Stomach (tissue), 4 donors: ENCODE measurements around the gene CCDC178.

Experiments used
- POLR2AphosphoS5 ChIP-seq, 3 donors: sonication (generic); formaldehyde crosslinking; IDR thresholded peaks; one replicate each; pipeline ENCODE4 v1.6.1; 2016; ENCODE audit warnings: antibody characterized with exemption in 3 of 3
- TF ChIP-seq, protein P1 (sequence below), 7 experiments: fragments of 450-650 bp in 4 of 7; fragments of 200-600 bp in 3 of 7; sonication (generic) in 3 of 7; IDR thresholded peaks; one replicate each; pipeline ENCODE4 v1.5.1; 2016 to 2019; ENCODE audit warnings: antibody characterized with exemption in 7 of 7, control low read depth in 2 of 7, mild to moderate bottlenecking in 1 of 7

DNA sequence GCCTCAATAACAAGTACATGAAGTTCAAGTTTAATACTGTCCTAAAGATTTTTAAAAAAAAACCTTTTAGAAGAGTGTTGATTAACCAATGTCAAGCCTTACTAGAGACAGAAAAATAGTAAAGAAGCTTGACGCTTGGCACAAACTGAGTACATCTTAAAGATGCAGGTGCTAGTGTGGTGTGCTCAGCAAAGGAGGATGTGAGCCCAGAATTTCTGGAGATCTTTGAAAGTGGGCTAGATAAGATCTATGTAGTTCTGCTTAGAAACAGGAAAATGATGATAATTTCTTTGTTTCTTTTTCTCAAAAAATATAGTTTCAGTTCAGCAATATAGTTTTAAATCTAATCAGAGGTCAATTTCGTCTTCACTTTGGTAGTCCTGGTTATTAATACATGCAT, 549.4 kb downstream of the CCDC178 start:
- TF ChIP-seq, protein P1, sequence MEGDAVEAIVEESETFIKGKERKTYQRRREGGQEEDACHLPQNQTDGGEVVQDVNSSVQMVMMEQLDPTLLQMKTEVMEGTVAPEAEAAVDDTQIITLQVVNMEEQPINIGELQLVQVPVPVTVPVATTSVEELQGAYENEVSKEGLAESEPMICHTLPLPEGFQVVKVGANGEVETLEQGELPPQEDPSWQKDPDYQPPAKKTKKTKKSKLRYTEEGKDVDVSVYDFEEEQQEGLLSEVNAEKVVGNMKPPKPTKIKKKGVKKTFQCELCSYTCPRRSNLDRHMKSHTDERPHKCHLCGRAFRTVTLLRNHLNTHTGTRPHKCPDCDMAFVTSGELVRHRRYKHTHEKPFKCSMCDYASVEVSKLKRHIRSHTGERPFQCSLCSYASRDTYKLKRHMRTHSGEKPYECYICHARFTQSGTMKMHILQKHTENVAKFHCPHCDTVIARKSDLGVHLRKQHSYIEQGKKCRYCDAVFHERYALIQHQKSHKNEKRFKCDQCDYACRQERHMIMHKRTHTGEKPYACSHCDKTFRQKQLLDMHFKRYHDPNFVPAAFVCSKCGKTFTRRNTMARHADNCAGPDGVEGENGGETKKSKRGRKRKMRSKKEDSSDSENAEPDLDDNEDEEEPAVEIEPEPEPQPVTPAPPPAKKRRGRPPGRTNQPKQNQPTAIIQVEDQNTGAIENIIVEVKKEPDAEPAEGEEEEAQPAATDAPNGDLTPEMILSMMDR (IDR thresholded peaks at IDR 0.05): no peak
- no peak for TF ChIP-seq POLR2AphosphoS5 (IDR thresholded peaks at IDR 0.05)
